ENCODE results near the gene SLC25A33.
A peak's percentile ranks its signal among the peaks of the same experiment; 100 is the strongest.
"Not testable (repeated sequence)": the region's sequence is repeated elsewhere in the genome, so short reads cannot be mapped to it uniquely, and the experiment has no call there.

Gene SLC25A33

DNA sequence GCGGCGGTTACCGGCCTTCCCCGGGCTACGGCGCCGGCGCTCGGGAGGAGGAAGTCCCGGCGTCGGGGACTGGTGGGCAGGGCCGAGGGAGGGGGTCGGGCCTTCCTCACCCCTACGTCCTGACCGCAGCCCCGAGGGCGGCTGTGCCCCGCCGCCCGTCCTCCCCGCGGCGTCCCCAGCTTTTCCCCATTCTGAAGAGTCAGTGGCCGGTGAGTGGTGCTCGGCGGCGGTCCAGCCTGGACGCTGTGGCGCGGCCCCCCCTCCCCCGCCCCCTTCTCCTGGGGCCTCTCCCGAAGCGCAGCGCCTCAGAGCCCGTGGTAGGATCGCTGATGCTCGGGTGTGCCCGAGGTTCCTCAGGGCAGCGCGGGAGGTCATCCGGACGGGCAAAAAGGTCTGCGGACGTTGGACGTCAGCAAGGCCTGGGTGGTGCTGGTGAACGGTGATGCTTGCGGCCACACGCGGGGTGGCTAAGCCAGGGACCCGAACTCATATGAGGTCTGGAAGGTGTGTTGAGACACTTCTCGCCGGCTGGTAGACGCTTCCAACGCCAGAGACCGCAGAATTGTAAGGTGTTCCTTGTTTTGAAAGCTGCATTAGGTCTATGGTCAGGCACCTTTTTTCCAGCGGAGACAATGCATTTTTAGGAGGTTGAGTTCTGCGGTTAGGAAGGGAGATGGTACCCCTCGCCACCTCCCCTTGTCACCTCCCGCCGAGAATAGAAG lies 725 bp downstream of the SLC25A33 start:
- DNase-seq, result peak; percentile 43

DNA sequence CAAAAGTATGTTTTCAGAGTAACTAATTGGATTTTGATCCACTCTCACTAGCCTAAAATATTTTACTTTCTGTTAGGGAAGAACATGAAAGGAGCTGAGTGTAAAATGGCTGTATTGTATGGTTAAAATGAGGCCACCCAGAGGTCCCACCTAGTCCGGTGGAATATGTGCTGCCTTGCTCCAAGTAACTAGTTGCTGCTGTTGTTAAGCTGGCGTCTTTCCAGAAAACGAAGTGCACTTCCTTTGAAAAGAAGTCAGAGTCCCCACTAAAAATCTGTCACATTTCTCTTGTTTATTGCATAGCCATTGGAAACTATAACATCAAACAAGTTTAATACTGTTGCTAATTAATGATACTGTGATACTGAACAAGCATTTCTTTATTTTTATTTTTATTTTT lies 3.2 kb downstream of the SLC25A33 start:
- DNase-seq, result peak; percentile 57

DNA sequence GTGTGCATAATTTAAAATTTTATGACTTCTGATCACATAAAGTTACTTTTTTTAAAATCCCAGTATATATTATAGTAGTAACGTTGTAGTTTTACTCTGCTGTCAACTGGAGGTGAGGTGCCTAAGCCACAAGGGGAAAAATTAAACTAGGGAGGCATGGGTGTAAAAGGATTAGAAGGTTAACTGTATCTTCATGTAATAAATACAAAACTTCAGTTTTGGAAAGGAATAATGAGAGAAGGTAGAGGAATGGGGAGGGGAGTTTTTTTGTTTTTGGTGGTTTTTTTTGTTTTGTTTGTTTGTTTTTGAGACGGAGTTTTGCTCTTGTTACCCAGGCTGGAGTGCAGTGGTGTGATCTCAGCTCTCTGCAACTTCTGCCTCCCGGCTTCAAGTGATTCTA lies 5.7 kb downstream of the SLC25A33 start:
- DNase-seq, result no peak

DNA sequence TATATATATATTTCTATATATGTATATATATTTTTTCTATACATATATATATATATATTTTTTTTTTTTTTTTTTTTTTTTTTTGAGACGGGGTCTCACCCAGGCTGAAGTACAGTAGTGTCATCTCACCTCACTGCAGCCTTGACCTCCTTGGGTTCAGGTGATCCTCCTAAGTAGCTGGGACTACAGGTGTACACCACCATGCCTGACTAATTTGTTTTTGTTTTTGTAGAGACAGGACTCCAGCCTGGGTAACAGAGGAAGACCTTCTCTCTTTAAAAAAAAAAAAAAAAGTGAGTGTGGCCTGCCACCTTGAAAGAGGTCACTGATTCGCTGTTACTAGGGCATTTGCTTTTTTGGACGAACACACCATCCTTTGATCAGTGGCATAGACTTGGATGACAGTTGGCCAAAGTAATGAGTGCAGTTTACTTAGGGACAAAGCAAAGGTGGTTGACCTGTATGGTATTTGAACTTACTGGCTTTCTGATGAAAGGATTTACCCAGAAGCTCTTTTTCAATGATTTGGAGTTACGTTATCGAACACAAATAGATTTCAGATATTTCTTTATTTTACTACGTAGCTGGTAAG lies 10.8 kb downstream of the SLC25A33 start:
- DNase-seq, result no peak

DNA sequence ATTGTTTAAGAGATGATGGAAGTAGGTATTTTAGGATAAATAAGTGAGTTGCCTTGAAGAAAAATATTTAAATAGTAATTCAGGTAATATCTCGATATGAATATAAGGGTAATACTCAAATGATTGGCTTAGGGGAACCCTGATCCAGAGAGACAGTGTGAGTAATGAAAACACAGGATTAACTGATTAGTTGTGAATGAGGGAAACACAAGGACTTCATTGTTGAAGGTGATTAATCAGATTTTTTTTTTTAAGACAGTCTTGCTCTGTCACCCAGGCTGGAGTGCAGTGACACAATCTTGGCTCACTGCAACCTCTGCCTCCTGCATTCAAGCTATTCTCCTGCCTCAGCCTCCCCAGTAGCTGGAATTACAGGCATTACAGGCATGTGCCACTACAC lies 12.7 kb downstream of the SLC25A33 start:
- DNase-seq, result no peak

DNA sequence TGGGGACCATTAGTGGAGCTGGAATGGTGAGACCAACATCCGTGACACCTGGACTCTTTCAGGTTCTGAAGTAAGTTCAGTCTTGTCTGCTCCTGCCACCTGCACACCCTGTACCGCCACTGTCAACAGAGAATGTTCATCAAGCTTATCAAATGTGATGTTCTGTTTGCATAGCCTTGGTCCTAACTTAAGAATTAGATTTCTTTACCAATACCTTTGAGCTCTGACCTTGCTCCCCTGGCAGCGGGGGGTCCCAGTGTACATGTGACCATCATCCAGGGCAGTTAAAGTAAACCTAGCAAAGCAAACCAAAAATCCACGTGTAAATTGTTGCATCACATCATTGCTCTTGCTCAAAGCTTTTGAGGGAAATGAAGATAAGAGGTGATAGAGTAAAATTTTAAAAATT lies 14.5 kb downstream of the SLC25A33 start:
- DNase-seq, result no peak

DNA sequence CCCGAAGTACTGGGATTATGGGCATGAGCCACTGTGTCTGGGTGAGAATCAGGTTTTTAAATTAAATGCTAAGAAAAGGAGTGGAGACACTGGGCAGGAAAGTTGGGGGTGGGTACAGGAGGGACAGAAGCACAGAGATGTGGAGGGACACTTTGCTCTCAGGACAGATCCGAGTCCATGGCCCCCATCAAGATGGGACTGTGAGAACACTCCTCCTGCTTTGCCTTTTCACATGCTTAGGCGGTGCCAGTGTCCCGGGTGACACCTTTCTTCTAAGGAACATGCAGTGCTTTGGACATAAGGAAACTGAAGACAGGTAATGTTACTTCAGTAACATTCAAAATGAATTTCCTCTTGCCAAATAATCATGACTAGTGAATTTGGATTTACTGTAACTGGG lies 16.7 kb downstream of the SLC25A33 start:
- DNase-seq, result no peak

DNA sequence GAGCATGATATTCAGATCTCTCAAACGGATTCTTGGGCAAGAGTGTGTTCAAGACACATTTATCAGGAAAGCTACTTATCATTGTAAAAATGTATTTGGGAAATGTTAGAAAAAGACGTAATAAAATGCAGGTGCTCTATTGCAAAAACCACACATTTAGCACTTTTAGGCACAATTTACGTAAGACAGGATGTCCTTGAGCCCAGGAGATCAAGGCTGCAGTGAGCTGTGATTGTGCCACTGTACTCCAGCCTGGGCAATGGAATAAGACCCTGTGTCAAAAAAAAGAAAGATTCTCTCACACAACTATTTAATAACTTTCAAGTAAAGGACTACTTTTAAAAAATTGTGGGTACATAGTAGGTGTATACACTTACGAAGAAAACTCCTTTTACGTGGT lies 18.4 kb downstream of the SLC25A33 start:
- DNase-seq, result no peak

DNA sequence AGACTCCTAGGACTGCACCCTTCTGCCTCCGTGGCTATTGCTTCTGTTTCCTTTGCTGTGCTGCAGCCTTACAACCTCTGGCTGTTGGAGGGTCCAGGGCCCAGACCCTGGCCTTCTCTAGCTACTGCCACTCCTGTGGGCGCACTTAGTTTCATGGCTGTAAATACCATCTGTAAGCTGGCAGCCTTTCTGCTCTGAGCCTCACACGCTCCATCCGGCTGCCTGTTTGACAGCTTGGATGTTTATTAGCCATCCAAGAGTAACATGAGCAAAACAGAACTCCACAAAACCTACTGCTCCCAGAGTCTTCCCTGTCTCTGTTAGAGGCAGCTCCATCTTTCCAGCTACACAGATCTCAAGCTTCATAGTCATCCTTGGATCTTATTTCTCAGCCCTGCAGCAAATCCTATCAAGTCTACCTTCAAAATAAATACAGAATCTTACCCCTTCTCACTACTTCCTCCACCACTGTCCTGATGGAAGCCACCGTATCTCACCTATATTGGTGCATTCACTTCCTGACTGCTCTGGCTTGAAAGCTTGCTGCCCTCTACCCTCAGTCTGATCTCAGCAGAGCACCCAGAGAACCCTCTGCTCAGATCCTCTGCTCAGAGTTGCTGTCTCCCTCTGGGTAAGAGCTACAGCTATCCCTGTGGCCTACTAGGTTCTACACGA lies 19.1 kb downstream of the SLC25A33 start:
- no peak for DNase-seq

DNA sequence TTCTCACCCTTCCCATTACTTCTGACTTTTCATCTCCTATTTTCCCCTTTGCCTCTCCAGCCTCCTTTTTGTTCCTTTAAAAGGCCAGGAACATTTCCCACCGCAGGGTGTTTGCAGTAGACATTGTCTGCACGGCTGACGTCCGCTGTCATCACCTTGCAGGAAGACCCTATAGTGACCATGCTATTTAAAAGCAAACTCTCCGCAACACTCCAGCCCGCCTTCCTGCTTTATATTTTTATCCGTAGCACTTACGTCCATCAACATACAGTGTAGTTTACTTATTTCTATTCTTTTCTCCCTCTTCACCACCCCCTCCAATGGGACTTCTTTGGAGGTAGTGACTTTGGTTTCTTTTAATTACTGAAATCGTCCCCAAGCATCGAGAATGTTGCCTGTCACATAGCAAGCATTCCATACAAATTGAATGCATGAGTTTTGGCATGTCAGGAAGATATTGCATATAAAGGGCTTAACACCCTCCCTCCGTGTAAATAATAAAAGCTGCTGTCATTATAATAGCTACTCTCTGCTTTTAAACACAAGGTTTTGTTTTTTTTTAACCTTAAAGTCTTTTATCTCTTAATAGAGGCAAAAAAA lies 19.8 kb downstream of the SLC25A33 start:
- DNase-seq, result peak; percentile 37

DNA sequence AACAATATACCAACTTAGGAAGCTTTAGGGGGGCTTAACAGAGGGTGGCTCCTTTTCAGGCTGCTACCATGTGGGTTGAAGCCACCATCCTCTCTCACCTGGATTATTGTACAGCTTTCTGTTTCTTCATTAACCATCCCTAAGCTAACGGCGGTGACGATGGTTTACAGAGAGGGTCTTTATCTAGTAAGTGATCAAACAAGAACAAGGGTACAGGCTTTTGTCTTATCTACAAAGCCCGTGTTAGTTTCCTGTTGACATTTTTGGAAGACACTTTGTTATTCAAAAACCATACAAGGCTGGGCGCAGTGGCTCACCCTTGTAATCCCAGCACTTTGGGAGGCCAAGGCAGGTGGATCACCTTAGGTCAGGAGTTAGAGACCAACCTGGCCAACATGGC lies 20.4 kb downstream of the SLC25A33 start:
- no peak for DNase-seq

DNA sequence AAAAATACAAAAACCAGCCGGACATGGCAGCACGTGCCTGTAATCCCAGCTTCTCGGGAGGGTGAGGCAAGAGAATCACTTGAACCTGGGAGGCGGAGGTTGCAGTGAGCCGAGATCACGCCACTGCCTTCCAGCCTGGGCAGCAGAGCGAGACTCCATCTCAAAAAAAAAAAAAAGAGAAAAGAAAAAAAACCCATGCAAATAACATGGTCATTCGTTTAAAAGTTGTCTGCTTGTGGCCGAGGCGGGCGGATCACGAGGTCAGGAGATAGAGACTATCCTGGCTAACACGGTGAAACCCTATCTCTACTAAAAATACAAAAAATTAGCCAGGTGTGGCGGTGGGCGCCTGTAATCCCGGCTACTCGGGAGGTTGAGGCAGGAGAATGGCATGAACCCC lies 20.8 kb downstream of the SLC25A33 start:
- not testable (repeated sequence) for DNase-seq

DNA sequence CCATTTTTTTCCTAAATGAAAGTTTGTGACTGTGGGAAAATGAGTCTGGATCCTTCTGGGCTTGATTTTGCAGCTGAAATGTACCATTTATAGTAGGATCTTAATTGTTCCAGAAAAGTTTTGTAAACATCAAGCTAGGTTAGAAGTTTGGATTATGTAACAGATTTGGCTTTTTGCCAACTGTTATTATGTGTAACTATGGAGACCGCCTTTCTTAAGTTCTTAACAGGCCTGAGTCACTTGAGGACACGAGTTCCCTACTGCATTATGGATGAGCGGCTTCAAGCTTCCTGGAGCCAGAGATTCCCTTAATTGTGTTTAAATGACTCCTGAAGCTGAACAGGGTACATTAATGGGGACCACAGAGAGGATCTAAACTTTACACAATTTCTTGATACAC lies 22.2 kb downstream of the SLC25A33 start:
- DNase-seq, result peak; percentile 83

DNA sequence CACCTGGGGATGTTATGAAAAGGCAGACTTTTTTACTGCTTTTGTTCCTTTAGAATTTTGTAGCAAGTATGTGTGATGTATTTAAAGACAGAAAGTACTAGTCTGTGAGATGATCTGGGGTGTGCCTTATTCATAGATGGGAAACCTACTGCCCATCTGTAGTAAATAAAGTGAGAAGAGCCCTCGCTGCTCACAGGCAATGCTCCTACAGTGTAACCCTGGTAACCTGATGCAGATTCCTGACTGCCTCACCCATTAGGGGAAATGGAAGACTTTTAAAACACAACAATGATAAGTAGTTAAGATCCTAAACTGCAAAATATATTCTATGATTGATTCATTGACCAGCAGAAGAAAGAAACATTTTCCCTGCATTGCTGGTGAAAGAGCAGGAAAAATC lies 30.0 kb downstream of the SLC25A33 start:
- DNase-seq, result no peak

DNA sequence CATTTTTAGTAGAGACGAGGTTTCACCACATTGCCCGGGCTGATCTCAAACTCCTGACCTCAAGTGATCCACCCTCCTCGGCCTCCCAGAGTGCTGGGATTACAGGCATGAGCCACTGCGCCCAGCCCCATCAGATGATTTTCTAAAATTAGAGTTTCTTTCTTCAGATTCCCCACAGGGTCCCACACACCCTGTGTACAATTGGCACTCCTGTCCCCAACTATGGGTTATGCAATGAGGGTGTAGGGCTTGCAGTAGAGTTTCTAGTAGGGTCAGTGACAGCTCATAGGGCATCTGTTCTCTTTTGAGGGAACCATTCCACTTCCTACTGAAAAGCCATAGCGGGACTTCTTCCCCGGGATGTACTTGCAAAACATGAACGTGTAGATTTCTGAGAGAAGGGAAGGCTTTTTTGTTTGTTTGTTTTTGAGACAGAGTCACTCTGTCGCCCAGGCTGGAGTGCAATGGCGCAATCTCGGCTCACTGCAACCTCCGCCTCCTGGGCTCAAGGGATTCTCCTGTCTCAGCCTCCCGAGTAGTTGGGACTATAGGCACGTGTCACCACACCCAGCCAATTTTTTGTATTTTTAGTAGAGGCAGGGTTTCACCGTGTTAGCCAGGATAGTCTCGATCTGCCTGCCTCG lies 31.7 kb downstream of the SLC25A33 start:
- DNase-seq, result not testable (repeated sequence)

DNA sequence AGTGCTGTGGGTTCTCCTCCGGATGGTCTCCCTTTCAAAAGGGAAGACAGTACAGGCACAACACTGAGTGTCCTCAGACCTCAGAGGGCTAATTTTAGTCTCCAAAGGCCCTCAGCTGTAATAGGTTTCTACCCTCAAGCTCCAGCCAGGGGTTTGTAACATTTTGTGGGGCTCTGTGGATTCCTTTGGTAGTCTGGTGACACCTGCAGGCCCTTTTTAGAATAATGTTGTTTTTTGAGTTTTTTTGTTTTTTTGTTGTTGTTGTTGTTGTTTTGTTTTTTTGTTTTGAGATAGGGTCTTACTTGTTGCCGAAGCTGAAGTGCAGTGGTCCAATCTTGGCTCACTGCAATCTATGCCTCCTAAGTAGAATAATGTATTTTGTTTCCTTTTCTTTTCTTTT lies 34.5 kb downstream of the SLC25A33 start:
- peak; percentile 21 for DNase-seq

DNA sequence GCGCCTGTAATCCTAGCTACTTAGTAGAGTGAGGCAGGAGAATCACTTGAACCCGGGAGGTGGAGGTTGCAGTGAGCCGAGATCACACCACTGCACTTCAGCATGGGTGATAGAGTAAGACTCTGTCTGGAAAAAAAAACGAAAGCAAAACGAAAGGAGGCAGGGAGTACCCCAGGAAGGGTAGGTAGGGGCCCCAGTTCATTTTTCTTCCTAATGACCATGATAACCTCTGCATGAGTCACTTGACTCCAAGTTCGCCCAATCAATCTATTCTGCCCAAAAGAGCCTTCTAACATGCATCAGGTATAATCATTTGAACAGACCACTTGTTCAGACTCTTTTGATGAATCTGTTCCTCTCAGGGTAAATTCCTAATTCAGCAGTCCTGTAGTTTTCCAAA lies 36.2 kb downstream of the SLC25A33 start:
- no peak for DNase-seq

DNA sequence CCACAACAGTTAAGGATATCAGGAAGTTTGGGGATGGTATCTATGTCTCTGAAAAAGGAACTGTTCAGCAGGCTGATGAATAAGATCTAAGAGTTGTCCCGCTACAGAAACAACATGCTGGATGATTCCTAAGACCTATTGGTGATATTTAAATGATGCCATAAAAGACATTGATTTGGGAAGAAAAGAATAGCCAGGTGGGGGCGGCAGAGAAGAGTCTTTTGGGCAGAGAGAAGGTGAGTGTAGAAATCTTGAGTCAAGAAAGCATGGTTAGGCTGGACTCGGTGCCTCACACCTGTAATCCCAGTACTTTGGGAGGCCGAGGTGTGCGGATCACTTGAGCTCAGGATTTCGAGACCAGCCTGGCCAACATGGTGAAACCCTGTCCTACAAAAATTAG lies 37.6 kb downstream of the SLC25A33 start:
- DNase-seq, result no peak

DNA sequence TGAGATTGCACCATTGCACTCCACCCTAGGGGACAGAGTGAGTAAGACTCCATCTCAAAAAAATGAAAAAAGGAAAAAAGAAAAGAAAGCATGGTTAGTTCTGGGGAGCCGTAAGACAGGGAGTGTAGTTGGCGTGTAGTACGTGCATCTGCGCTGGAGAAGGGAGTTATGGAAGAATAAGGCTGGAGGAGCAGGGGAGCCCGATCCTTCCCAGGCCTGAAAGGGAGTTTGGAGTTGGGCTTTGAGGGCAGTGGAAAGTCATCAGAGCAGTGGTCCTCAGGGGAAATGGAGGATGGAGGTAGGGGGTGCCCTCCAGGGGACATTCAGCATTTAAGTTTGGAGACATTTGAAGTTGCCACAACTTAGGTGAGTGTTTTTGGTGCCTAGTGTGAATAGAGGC lies 38.2 kb downstream of the SLC25A33 start:
- DNase-seq, result no peak

DNA sequence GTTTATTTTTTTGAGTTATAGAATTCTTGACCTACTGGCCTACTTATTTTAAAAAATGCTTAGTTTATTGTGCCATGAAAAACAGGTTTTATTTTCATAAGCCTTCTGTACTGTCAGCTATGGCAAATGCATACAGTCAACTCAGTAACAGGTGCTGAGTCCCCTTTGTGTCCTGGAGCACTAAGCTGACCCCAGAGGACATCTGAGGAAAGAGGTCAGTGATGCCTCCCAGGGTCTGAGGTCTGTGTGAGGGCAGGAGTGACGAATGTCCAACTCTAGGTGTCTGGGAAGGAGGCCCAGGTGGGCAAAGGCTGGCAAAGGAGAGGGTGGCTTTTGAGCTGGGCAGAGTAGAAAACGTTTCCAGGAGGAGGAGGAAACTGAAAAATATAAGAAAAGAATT lies 41.7 kb downstream of the SLC25A33 start:
- no peak for DNase-seq

DNA sequence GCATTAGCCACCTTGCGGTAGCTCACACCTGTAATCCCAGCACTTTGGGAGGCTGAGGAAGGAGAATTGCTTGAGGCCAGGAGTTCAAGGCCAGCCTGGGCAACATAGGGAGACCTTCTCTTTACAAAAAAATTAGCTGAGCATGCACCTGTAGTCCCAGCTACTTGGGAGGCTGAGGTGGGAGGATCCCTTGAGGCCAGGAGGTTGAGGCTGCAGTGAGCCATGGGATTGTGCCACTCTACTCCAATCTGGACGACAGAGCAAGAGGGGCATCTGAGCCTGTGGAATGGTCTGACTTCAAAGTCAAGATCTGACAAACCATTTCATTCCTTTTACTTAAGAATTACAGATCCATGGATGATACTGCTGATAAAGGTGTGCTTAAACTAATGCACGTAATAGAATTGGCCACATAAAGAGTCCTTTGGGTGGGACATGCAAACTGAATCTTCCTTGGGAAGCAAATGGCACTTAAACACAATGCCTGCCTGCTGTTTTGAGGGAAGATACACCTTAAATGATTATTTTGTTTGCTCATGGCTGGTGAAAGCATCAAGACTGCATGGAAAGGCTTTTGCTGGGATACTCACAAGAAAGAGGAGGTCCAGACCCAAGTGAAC lies 47.0 kb downstream of the SLC25A33 start:
- no peak for DNase-seq

DNA sequence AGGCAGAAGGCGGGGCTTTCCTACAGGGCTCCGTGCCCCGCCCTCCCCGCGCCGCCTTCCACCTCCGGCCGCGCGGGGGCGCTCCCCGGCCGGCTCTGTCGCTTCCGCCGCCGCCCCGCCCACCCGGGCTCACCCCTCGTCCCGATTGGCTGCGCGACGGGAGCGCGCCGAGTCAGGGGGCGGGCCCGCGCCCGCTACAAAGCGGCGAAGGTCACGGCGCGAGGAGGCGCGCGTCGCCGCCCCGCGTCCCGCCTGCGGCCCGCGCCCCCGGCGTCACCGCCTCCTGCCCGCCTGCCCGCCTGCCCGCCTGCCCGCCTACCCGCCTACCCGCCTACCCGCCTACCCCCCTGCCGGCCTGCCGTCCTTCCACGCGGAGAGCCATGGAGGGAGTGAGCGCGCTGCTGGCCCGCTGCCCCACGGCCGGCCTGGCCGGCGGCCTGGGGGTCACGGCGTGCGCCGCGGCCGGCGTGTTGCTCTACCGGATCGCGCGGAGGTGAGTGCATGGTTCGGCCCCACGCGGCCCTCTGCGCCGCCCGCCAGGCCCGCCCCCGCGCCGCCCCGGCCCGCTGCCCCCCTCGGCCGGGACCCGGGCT lies 49.4 kb downstream of the SLC25A33 start, which contains the start of gene TMEM201:
TSS of gene TMEM201 (plus strand) at position 361 of the 593 bp plus-strand sequence. CDS start at position 381, 20 bp downstream.
- peak; percentile 92 for DNase-seq

Measured in fibroblast of skin of right biceps (primary cell).